ENCODE data around the gene TDO2.

GRCh38 chr4:155909615-155910226, 6.2 kb downstream of the TDO2 start:
- TF ChIP-seq, protein P1, sequence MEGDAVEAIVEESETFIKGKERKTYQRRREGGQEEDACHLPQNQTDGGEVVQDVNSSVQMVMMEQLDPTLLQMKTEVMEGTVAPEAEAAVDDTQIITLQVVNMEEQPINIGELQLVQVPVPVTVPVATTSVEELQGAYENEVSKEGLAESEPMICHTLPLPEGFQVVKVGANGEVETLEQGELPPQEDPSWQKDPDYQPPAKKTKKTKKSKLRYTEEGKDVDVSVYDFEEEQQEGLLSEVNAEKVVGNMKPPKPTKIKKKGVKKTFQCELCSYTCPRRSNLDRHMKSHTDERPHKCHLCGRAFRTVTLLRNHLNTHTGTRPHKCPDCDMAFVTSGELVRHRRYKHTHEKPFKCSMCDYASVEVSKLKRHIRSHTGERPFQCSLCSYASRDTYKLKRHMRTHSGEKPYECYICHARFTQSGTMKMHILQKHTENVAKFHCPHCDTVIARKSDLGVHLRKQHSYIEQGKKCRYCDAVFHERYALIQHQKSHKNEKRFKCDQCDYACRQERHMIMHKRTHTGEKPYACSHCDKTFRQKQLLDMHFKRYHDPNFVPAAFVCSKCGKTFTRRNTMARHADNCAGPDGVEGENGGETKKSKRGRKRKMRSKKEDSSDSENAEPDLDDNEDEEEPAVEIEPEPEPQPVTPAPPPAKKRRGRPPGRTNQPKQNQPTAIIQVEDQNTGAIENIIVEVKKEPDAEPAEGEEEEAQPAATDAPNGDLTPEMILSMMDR (IDR thresholded peaks at IDR 0.05): no peak
- TF ChIP-seq POLR2A (IDR thresholded peaks at IDR 0.05): no peak
